IMR-90 (cell line): ENCODE results near the gene HYAL2. TPM values are rescaled to one million over a fixed set of nuclear protein-coding genes. Genes with fewer than 3 reads are reported as not detected.

ENCODE experiments used
- ATAC-seq: fragments of 200-7000 bp; cut with Tn5 transposase; 2 replicates; pipeline ENCODE4 v1.9.1; 2020; ENCODE audit warnings: low read depth, mild to moderate bottlenecking, moderate library complexity
- BruUV-seq: library from RNA; stranded (reverse); fragments of 400-500 nt; replicated peaks from 2 replicates; lab custom pipeline; 2021; lab: Mats Ljungman, UMichigan
- CTCF ChIA-PET: fragments of 300-600 bp; formaldehyde crosslinking; extraction: SDS; loops from one replicate; lab custom pipeline; 2021; ENCODE audit warnings: antibody characterized with exemption; lab: Yijun Ruan, JAX
- POLR2A ChIA-PET: fragments of 300-600 bp; sonication (Branson Sonifier 250); formaldehyde crosslinking; loops from one replicate; lab custom pipeline; 2022; ENCODE audit warnings: antibody characterized with exemption; ENCODE audit not compliant: unreplicated experiment; lab: Charles Lee
- DNase-seq: peaks from one replicate; pipeline ENCODE4 v3.0.0; 2013
- H2AFZ ChIP-seq: replicated peaks from 2 replicates; pipeline ENCODE3; 2013; ENCODE audit warnings: low read length, mild to moderate bottlenecking; ENCODE audit not compliant: poor library complexity
- H2AK5ac ChIP-seq: 2 replicates; pipeline ENCODE4 v1.6.1; 2013; ENCODE audit warnings: low read depth, low read length, inconsistent platforms
- H2AK9ac ChIP-seq: replicated peaks from 2 replicates; pipeline ENCODE3; 2013; ENCODE audit warnings: mild to moderate bottlenecking, low read depth, low read length, moderate library complexity; ENCODE audit not compliant: poor library complexity
- H2BK120ac ChIP-seq: 2 replicates; pipeline ENCODE4 v1.6.1; 2013; ENCODE audit warnings: low read depth, low read length, inconsistent platforms
- H2BK15ac ChIP-seq: 3 replicates; pipeline ENCODE4 v1.6.1; 2013; ENCODE audit warnings: low read depth, low read length, inconsistent platforms
- H2BK20ac ChIP-seq: 2 replicates; pipeline ENCODE4 v1.6.1; 2013; ENCODE audit warnings: low read depth, mild to moderate bottlenecking, inconsistent platforms, low read length, moderate library complexity
- H2BK5ac ChIP-seq: 2 replicates; pipeline ENCODE4 v1.6.1; 2013; ENCODE audit warnings: mild to moderate bottlenecking, low read depth, low read length, inconsistent platforms; ENCODE audit not compliant: poor library complexity, severe bottlenecking
- H3K14ac ChIP-seq: replicated peaks from 2 replicates; pipeline ENCODE4 v1.6.1; 2013; ENCODE audit warnings: low read depth, low read length, inconsistent platforms
- H3K18ac ChIP-seq: 2 replicates; pipeline ENCODE4 v1.6.1; 2013; ENCODE audit warnings: low read depth, low read length, control low read depth
- H3K23ac ChIP-seq: 2 replicates; pipeline ENCODE4 v1.6.1; 2013; ENCODE audit warnings: low read depth, low read length, inconsistent platforms
- H3K27ac ChIP-seq: 2 replicates; pipeline ENCODE4 v1.5.1; 2013; ENCODE audit warnings: mild to moderate bottlenecking, control low read depth, low read length; ENCODE audit not compliant: insufficient read depth
- H3K27me3 ChIP-seq: 2 replicates; pipeline ENCODE4 v1.6.1; 2013; ENCODE audit warnings: low read length; ENCODE audit not compliant: control insufficient read depth, insufficient read depth
- H3K36me3 ChIP-seq: 2 replicates; pipeline ENCODE4 v1.6.1; 2013; ENCODE audit warnings: low read length, mixed read lengths; ENCODE audit not compliant: control insufficient read depth, insufficient read depth
- H3K4ac ChIP-seq: 2 replicates; pipeline ENCODE4 v1.6.1; 2013; ENCODE audit warnings: low read depth, low read length, inconsistent platforms
- H3K4me1 ChIP-seq: 2 replicates; pipeline ENCODE4 v1.6.1; 2013; ENCODE audit warnings: low read length, mixed read lengths; ENCODE audit not compliant: control insufficient read depth, insufficient read depth
- H3K4me2 ChIP-seq: 2 replicates; pipeline ENCODE4 v1.6.1; 2013; ENCODE audit warnings: low read depth, mild to moderate bottlenecking, control low read depth, low read length, moderate library complexity
- H3K4me3 ChIP-seq: 2 replicates; pipeline ENCODE4 v1.5.1; 2013; ENCODE audit warnings: low read depth, mild to moderate bottlenecking, control low read depth, low read length, moderate library complexity; ENCODE audit not compliant: insufficient read depth
- H3K56ac ChIP-seq: 2 replicates; pipeline ENCODE4 v1.6.1; 2013; ENCODE audit warnings: low read length, inconsistent platforms; ENCODE audit not compliant: insufficient read depth; ENCODE audit errors: extremely low read depth
- H3K79me1 ChIP-seq, 2 experiments: 2 replicates each; pipeline ENCODE4 v1.6.1; 2013; ENCODE audit warnings: low read length in 2 of 2, inconsistent platforms in 1 of 2, low read depth in 1 of 2
- H3K9ac ChIP-seq: 2 replicates; pipeline ENCODE4 v1.6.1; 2013; ENCODE audit warnings: low read depth, low read length, control low read depth
- H3K9me1 ChIP-seq: 2 replicates; pipeline ENCODE4 v1.6.1; 2013; ENCODE audit warnings: low read length, inconsistent platforms; ENCODE audit not compliant: insufficient read depth
- H3K9me3 ChIP-seq: 2 replicates; pipeline ENCODE4 v1.6.1; 2013; ENCODE audit warnings: low read length; ENCODE audit not compliant: control insufficient read depth, insufficient read depth
- H4K20me1 ChIP-seq: 2 replicates; pipeline ENCODE4 v1.6.1; 2013; ENCODE audit warnings: low read length, inconsistent platforms; ENCODE audit not compliant: insufficient read depth
- H4K5ac ChIP-seq: 2 replicates; pipeline ENCODE4 v1.6.1; 2013; ENCODE audit warnings: mild to moderate bottlenecking, low read depth, low read length, control low read depth
- H4K8ac ChIP-seq, 2 experiments: 2 replicates each; pipeline ENCODE4 v1.6.1; 2013; ENCODE audit warnings: low read depth in 2 of 2, low read length in 2 of 2, control low read depth in 1 of 2, inconsistent platforms in 1 of 2
- H4K91ac ChIP-seq: 2 replicates; pipeline ENCODE4 v1.6.1; 2013; ENCODE audit warnings: low read depth, low read length, inconsistent platforms; ENCODE audit not compliant: insufficient read depth
- CHD1 ChIP-seq: IDR thresholded peaks from 2 replicates; pipeline ENCODE4 v1.6.1; 2012; ENCODE audit warnings: low read depth, low read length, improper control_type of control experiment
- CTCF ChIP-seq: conservative IDR thresholded peaks from 2 replicates; pipeline ENCODE4 v1.5.1; 2012; ENCODE audit warnings: mild to moderate bottlenecking, low read depth, low read length, improper control_type of control experiment
- ELK1 ChIP-seq: fragments of 150-350 bp; IDR thresholded peaks from 2 replicates; pipeline ENCODE4 v1.6.1; 2016; ENCODE audit warnings: low read depth, mild to moderate bottlenecking, low read length, moderate library complexity, borderline replicate concordance
- FOS ChIP-seq: fragments of 150-350 bp; IDR thresholded peaks from 2 replicates; pipeline ENCODE4 v1.6.1; 2016; ENCODE audit warnings: low read depth, low read length
- MAFK ChIP-seq: IDR thresholded peaks from 2 replicates; pipeline ENCODE4 v1.6.1; 2012; ENCODE audit warnings: low read depth, low read length, improper control_type of control experiment
- MXI1 ChIP-seq: IDR thresholded peaks from 2 replicates; pipeline ENCODE4 v1.6.1; 2012; ENCODE audit warnings: low read depth, mild to moderate bottlenecking, low read length, moderate library complexity, borderline replicate concordance
- RAD21 ChIP-seq: IDR thresholded peaks from 2 replicates; pipeline ENCODE4 v1.6.1; 2012; ENCODE audit warnings: low read length, improper control_type of control experiment
- RFX5 ChIP-seq: IDR thresholded peaks from 2 replicates; pipeline ENCODE4 v1.8.0; 2012; ENCODE audit warnings: low read depth, mild to moderate bottlenecking, low read length, moderate library complexity
- WGBS, 2 experiments: methylation state at CpG; one replicate each; pipeline versions ENCODE4 v1.1.5 to v1.1.7; 2013; ENCODE audit warnings: missing lambda C conversion rate in 2 of 2; ENCODE audit not compliant: insufficient read length in 1 of 2; ENCODE audit errors: extremely low coverage in 2 of 2; 5-methylcytosine and 5-hydroxymethylcytosine counted together
- dilution Hi-C: fragments of 300-500 bp; cut with HindIII; formaldehyde crosslinking; loops from one replicate; pipeline ENCODE4 v1.14.3; 2018; ENCODE audit warnings: low sequenced_read_pairs; ENCODE audit not compliant: unreplicated experiment
- in situ Hi-C: fragments of 300-500 bp; cut with MboI; formaldehyde crosslinking; loops from 3 replicates; pipeline ENCODE4 v1.14.3; 2019; ENCODE audit warnings: low sequenced_read_pairs, inconsistent platforms, mixed read lengths
- intact Hi-C: fragments of 100-400 bp; cut with micrococcal nuclease; formaldehyde crosslinking; loops from 2 replicates; pipeline ENCODE4 v1.10.0; 2022
- polyA plus RNA-seq, 3 experiments: library from polyadenylated mRNA; depleted of rRNA; stranded (reverse); fragments of >200 nt; gene quantifications; 2 replicates each; pipeline ENCODE4 v1.2.3, GENCODE V29; 2012; ENCODE audit warnings: low replicate concordance in 1 of 3
- total RNA-seq: library from RNA; depleted of rRNA; stranded (reverse); fragments of >200 nt; gene quantifications from 2 replicates; pipeline ENCODE4 v1.2.3, GENCODE V29; 2012

Gene HYAL2
- total and polyA plus RNA-seq, 2 of the 4 experiments (the other 2 are of a cell fraction), result 56.8 to 104 TPM

DNA sequence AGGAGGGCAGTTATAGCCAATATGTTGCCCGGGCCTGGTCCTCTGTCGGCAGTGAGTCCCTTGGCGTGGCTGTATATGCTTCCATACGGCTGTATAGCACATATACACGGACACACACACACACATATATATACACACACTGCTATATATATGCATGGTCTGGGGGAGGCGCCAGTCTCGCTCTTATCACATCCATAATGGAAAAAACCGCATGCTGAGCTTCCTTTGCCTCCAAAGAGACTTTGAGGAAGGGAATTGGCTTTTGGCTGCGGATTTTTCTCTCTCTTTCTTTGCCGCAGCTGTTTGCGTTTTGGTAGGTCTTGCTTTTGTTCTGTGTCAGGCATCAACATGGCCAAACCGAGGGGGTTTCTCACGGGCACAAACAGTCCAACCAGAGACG, 48.0 kb upstream of the HYAL2 start:
- H2BK120ac ChIP-seq, result no peak overlapping the region
- H2BK15ac ChIP-seq, result no peak overlapping the region
- POLR2A ChIA-PET, result no interaction called here
- no peak for TF ChIP-seq MXI1
- no peak for TF ChIP-seq MAFK
- TF ChIP-seq CTCF, result peak; percentile 26; the same call in 1 of the 2 replicates
- no peak for TF ChIP-seq CHD1
- no peak for TF ChIP-seq RFX5
- peak; percentile 42 for TF ChIP-seq RAD21
- TF ChIP-seq ELK1, result no peak
- TF ChIP-seq FOS, result no peak
- no peak overlapping the region for H2AFZ ChIP-seq
- H2BK20ac ChIP-seq, result no peak overlapping the region
- peaks cover 62% of the 10 kb centered on the region for H3K27me3 ChIP-seq
- intact Hi-C loops (no loop called here), dilution Hi-C loops (no loop called here), in situ Hi-C loops (no loop called here)
- ATAC-seq, result peak; percentile 27; the same call in 1 of the 2 replicates
- H3K9me1 ChIP-seq, result no peaks in the 10 kb centered on the region
- H3K4ac ChIP-seq, result no peak overlapping the region
- no peak overlapping the region for H3K23ac ChIP-seq
- H4K20me1 ChIP-seq, result no peaks in the 10 kb centered on the region
- peak; percentile 23 for DNase-seq
- H3K9ac ChIP-seq, result no peak overlapping the region
- no peak overlapping the region for H3K4me2 ChIP-seq
- H3K14ac ChIP-seq, result no peak overlapping the region
- H3K4me3 ChIP-seq, result no peak overlapping the region
- H3K9me3 ChIP-seq, result no peaks in the 10 kb centered on the region
- no peak overlapping the region for H3K18ac ChIP-seq
- no peak overlapping the region for H3K27ac ChIP-seq
- H4K91ac ChIP-seq, result no peak overlapping the region
- no peak overlapping the region for H2BK5ac ChIP-seq
- H2AK9ac ChIP-seq, result no peak overlapping the region
- 13% methylated on average over 1 of the region's 14 CpGs; no CpG with 5 or more reads in 1 of the 2 experiments for WGBS, 2 experiments
- H4K8ac ChIP-seq, result no peak overlapping the region
- no peaks in the 10 kb centered on the region; the same call in 1 of the 2 replicates for H3K4me1 ChIP-seq
- BruUV-seq, result no TSS peak
- CTCF ChIA-PET, result no interaction called here
- no peak overlapping the region for H2AK5ac ChIP-seq
- no peaks in the 10 kb centered on the region for H3K36me3 ChIP-seq
- no peaks in the 10 kb centered on the region for H3K79me1 ChIP-seq
- no peak overlapping the region for H4K5ac ChIP-seq
- H3K56ac ChIP-seq, result no peak overlapping the region
